B cell (primary cell): ENCODE data around the gene FEZF1. TPM values are rescaled to one million over a fixed set of nuclear protein-coding genes. Genes with fewer than 3 reads are reported as not detected.

ENCODE experiments used
- ATAC-seq: fragments of 200-7000 bp; cut with Tn5 transposase; one replicate; pipeline ENCODE4 v1.10.0; 2021; ENCODE audit warnings: low read depth, mild to moderate bottlenecking, moderate number of reproducible peaks, moderate library complexity
- CTCF ChIA-PET: fragments of 350-600 bp; sonication (Branson Sonifier 250); formaldehyde crosslinking; loops from one replicate; lab custom pipeline; 2021; ENCODE audit warnings: antibody characterized with exemption, inconsistent platforms; lab: Charles Lee
- POLR2A ChIA-PET: fragments of 350-600 bp; sonication (Branson Sonifier 250); formaldehyde crosslinking; loops from one replicate; lab custom pipeline; 2021; ENCODE audit warnings: antibody characterized with exemption; lab: Charles Lee
- DNase-seq: peaks from one replicate; pipeline ENCODE4 v3.0.0; 2013
- H2AFZ ChIP-seq: 2 replicates; pipeline ENCODE4 v1.6.1; 2012; ENCODE audit warnings: mild to moderate bottlenecking, low read depth, low read length; ENCODE audit not compliant: insufficient read depth, poor library complexity, severe bottlenecking
- H3K27ac ChIP-seq, 2 donors: 1 replicate in 1 of 2; 2 replicates in 1 of 2; pipeline ENCODE4 v1.5.1; 2012 to 2013; ENCODE audit warnings: low read length in 2 of 2, mild to moderate bottlenecking in 2 of 2, moderate library complexity in 1 of 2
- H3K27me3 ChIP-seq, 4 experiments: fragments of 200-600 bp in 1 of 4; sonication (generic) in 1 of 4; replicated peaks in 1 of 4; 1 replicate in 2 of 4; 2 replicates in 2 of 4; pipeline versions ENCODE4 v1.6.1 to v1.7.0; 2013 to 2016; ENCODE audit warnings: low read length in 3 of 4, mild to moderate bottlenecking in 2 of 4, mixed read lengths in 1 of 4, moderate library complexity in 1 of 4; ENCODE audit not compliant: insufficient read depth in 4 of 4, control insufficient read depth in 3 of 4; ENCODE audit errors: control extremely low read depth in 1 of 4
- H3K36me3 ChIP-seq, 2 experiments: replicated peaks in 1 of 2; 1 replicate in 1 of 2; 2 replicates in 1 of 2; pipeline versions ENCODE4 v1.6.1 to v1.7.1; 2013; ENCODE audit warnings: low read length in 1 of 2; ENCODE audit not compliant: insufficient read depth in 2 of 2, control insufficient read depth in 1 of 2; ENCODE audit errors: control extremely low read depth in 1 of 2, extremely low read depth in 1 of 2
- H3K4me1 ChIP-seq, 2 donors: fragments of 200-600 bp in 1 of 2; sonication (generic) in 1 of 2; 1 replicate in 1 of 2; 2 replicates in 1 of 2; pipeline versions ENCODE4 v1.5.1 to v1.6.1; 2013 to 2017; ENCODE audit warnings: low read length in 2 of 2; ENCODE audit not compliant: control insufficient read depth in 2 of 2, insufficient read depth in 2 of 2
- H3K4me2 ChIP-seq: replicated peaks from 2 replicates; pipeline ENCODE3; 2012; ENCODE audit warnings: mild to moderate bottlenecking, low read depth, low read length; ENCODE audit not compliant: poor library complexity, severe bottlenecking
- H3K4me3 ChIP-seq, 5 experiments: fragments of 200-600 bp in 1 of 5; sonication (generic) in 1 of 5; 1 replicate in 3 of 5; 2 replicates in 2 of 5; pipeline versions ENCODE4 v1.5.1 to v1.7.0; 2011 to 2016; ENCODE audit warnings: low read length in 4 of 5, mild to moderate bottlenecking in 4 of 5, low read depth in 2 of 5, control low read depth in 1 of 5, moderate library complexity in 1 of 5; ENCODE audit not compliant: insufficient read depth in 1 of 5; ENCODE audit errors: control extremely low read depth in 1 of 5, extremely low read depth in 1 of 5
- H3K79me2 ChIP-seq: fragments of 200-600 bp; sonication (generic); one replicate; pipeline ENCODE4 v1.6.0; 2016; ENCODE audit warnings: low read length; ENCODE audit not compliant: control insufficient read depth, insufficient read depth
- H3K9ac ChIP-seq: fragments of 200-600 bp; sonication (generic); 2 replicates; pipeline ENCODE4 v1.6.1; 2017; ENCODE audit warnings: mild to moderate bottlenecking, low read length, moderate library complexity
- H3K9me3 ChIP-seq, 3 donors: one replicate each; pipeline versions ENCODE4 v1.6.1 to v1.7.1; 2013; ENCODE audit warnings: low read length in 2 of 3; ENCODE audit not compliant: control insufficient read depth in 2 of 3, insufficient read depth in 1 of 3; ENCODE audit errors: control extremely low read depth in 1 of 3
- H4K20me1 ChIP-seq: 2 replicates; pipeline ENCODE4 v1.6.0; 2012; ENCODE audit warnings: mild to moderate bottlenecking, low read length; ENCODE audit not compliant: insufficient read depth, control insufficient read depth, poor library complexity, severe bottlenecking
- H3K27ac Mint-ChIP-seq: one replicate; pipeline ENCODE4 v1.8.0; 2021; ENCODE audit warnings: mixed read lengths
- H3K27me3 Mint-ChIP-seq: one replicate; pipeline ENCODE4 v1.8.0; 2021; ENCODE audit warnings: mixed read lengths
- H3K4me1 Mint-ChIP-seq: one replicate; pipeline ENCODE4 v1.8.0; 2021; ENCODE audit warnings: mixed read lengths
- H3K4me3 Mint-ChIP-seq: one replicate; pipeline ENCODE4 v1.8.0; 2021; ENCODE audit warnings: mixed read lengths
- H3K9me3 Mint-ChIP-seq: one replicate; pipeline ENCODE4 v1.8.0; 2022; ENCODE audit warnings: mixed read lengths; ENCODE audit not compliant: insufficient read depth
- CTCF ChIP-seq: fragments of 200-600 bp; IDR thresholded peaks from one replicate; pipeline ENCODE4 v1.8.0; 2022; ENCODE audit warnings: antibody characterized with exemption, mild to moderate bottlenecking
- EZH2 ChIP-seq: IDR thresholded peaks from 2 replicates; pipeline ENCODE4 v1.6.1; 2012; ENCODE audit warnings: borderline replicate concordance, low read depth, mild to moderate bottlenecking, moderate library complexity, low read length; ENCODE audit not compliant: insufficient read depth, poor library complexity, severe bottlenecking
- WGBS: methylation state at CpG from one replicate; pipeline ENCODE4 v1.1.5; 2013; ENCODE audit warnings: missing lambda C conversion rate; ENCODE audit not compliant: insufficient coverage; 5-methylcytosine and 5-hydroxymethylcytosine counted together
- intact Hi-C: fragments of 100-400 bp; cut with micrococcal nuclease; formaldehyde crosslinking; loops from one replicate; pipeline ENCODE4 v1.10.0; 2022
- polyA plus RNA-seq: library from polyadenylated mRNA; depleted of rRNA; stranded (reverse); fragments of >200 nt; gene quantifications from 2 replicates; pipeline ENCODE4 v1.2.3, GENCODE V29; 2012
- total RNA-seq, 2 donors: library from RNA; stranded (reverse); fragments of 120-200 nt in 1 of 2; gene quantifications; 1 replicate in 1 of 2; 2 replicates in 1 of 2; pipeline versions ENCODE4 v1.2.3 to v1.2.4, GENCODE V29; 2013 to 2022

Gene FEZF1
- total and polyA plus RNA-seq, 2 donors (not counting 1 experiment from before 2014, with no cell fraction given), result not detected

- Histone ChIP-seq H3K27me3 (no peaks in the 10 kb centered on the region), H3K27ac (no peak overlapping the region), H3K4me3 (no peak overlapping the region), H3K79me2 (no peaks in the 10 kb centered on the region), H3K4me2 (no peak overlapping the region), H4K20me1 (no peaks in the 10 kb centered on the region), H2AFZ (no peak overlapping the region), H3K36me3 (no peaks in the 10 kb centered on the region), H3K4me1 (no peaks in the 10 kb centered on the region), H3K9ac (no peak overlapping the region), H3K9me3 (no peaks in the 10 kb centered on the region)
- no peak for DNase-seq
- no peak for TF ChIP-seq CTCF
- TF ChIP-seq EZH2, result no peak
- no peaks in the 10 kb centered on the region for H3K4me1 Mint-ChIP-seq
- ChIA-PET CTCF (no interaction called here), POLR2A (no interaction called here)
- ATAC-seq, result no peak
- 100% methylated on average over 1 of the region's 3 CpGs for WGBS
- intact Hi-C loops, result no loop called here
- H3K27me3 Mint-ChIP-seq, result peaks cover 2% of the 10 kb centered on the region
- H3K9me3 Mint-ChIP-seq, result no peaks in the 10 kb centered on the region
- no peak overlapping the region for H3K27ac Mint-ChIP-seq
- H3K4me3 Mint-ChIP-seq, result no peak overlapping the region
These were observed 46.2 kb upstream of the FEZF1 start for GRCh38 chr7:122350701-122351100.

GRCh38 chr7:122344303-122344620 is 39.7 kb upstream of the FEZF1 start:
- POLR2A ChIA-PET, result no interaction called here
- Histone ChIP-seq H2AFZ (no peak overlapping the region), H3K4me1 (no peaks in the 10 kb centered on the region), H3K79me2 (no peaks in the 10 kb centered on the region), H3K27me3 (no peaks in the 10 kb centered on the region), H3K4me2 (no peak overlapping the region), H3K9ac (no peak overlapping the region), H3K4me3 (no peak overlapping the region), H3K36me3 (no peaks in the 10 kb centered on the region), H3K9me3 (no peaks in the 10 kb centered on the region), H4K20me1 (no peaks in the 10 kb centered on the region), H3K27ac (no peak overlapping the region)
- H3K27me3 Mint-ChIP-seq, result no peaks in the 10 kb centered on the region
- no peak overlapping the region for H3K4me3 Mint-ChIP-seq
- DNase-seq (no peak), ATAC-seq (no peak)
- intact Hi-C loops, result no loop called here
- TF ChIP-seq EZH2, result no peak
- TF ChIP-seq CTCF, result no peak
- no CpG with 5 or more reads among the region's 1 CpG for WGBS
- CTCF ChIA-PET, result no interaction called here
- no peaks in the 10 kb centered on the region for H3K9me3 Mint-ChIP-seq
- H3K27ac Mint-ChIP-seq, result no peak overlapping the region
- no peaks in the 10 kb centered on the region for H3K4me1 Mint-ChIP-seq
